Liver (tissue), 9 donors: ENCODE data around the gene MYOD1. TPM values are rescaled to one million over a fixed set of nuclear protein-coding genes. Genes with fewer than 3 reads are reported as not detected.

Experiments
- DNase-seq: peaks from one replicate; pipeline ENCODE4 v3.0.0-alpha.2; 2017; ENCODE audit warnings: low spot score
- H3K27ac ChIP-seq, 2 donors: one replicate each; pipeline ENCODE4 v1.7.0; 2013; ENCODE audit warnings: inconsistent platforms in 2 of 2, low read length in 2 of 2, control low read depth in 1 of 2, low read depth in 1 of 2, mild to moderate bottlenecking in 1 of 2
- H3K27me3 ChIP-seq, 4 donors: one replicate each; pipeline versions ENCODE4 v1.6.1 to v1.7.0; 2013; ENCODE audit warnings: low read length in 3 of 4, inconsistent platforms in 1 of 4, mild to moderate bottlenecking in 1 of 4, moderate library complexity in 1 of 4; ENCODE audit not compliant: control insufficient read depth in 4 of 4, insufficient read depth in 4 of 4
- H3K36me3 ChIP-seq, 4 donors: one replicate each; pipeline versions ENCODE4 v1.6.1 to v1.7.0; 2013; ENCODE audit warnings: low read length in 3 of 4, mild to moderate bottlenecking in 3 of 4, low read depth in 1 of 4, moderate library complexity in 1 of 4; ENCODE audit not compliant: control insufficient read depth in 4 of 4, insufficient read depth in 3 of 4
- H3K4me1 ChIP-seq, 4 donors: one replicate each; pipeline versions ENCODE4 v1.6.1 to v1.7.0; 2013; ENCODE audit warnings: low read length in 3 of 4, mild to moderate bottlenecking in 3 of 4, moderate library complexity in 1 of 4; ENCODE audit not compliant: control insufficient read depth in 4 of 4, insufficient read depth in 4 of 4
- H3K4me3 ChIP-seq, 3 donors: one replicate each; pipeline versions ENCODE4 v1.6.1 to v1.7.0; 2013; ENCODE audit warnings: low read length in 3 of 3, control low read depth in 1 of 3, low read depth in 1 of 3, mild to moderate bottlenecking in 1 of 3
- H3K9ac ChIP-seq, 2 donors: one replicate each; pipeline ENCODE4 v1.7.0; 2013; ENCODE audit warnings: low read length in 2 of 2, mild to moderate bottlenecking in 2 of 2, moderate library complexity in 2 of 2, control low read depth in 1 of 2, low read depth in 1 of 2
- H3K9me3 ChIP-seq, 4 donors: one replicate each; pipeline versions ENCODE4 v1.6.1 to v1.7.0; 2013; ENCODE audit warnings: low read length in 3 of 4; ENCODE audit not compliant: control insufficient read depth in 4 of 4
- CTCF ChIP-seq: fragments of 150-350 bp; IDR thresholded peaks from 2 replicates; pipeline ENCODE4 v1.5.1; 2017; ENCODE audit warnings: improper control_type of control experiment, low read depth, low read length; ENCODE audit not compliant: missing input control
- EGR1 ChIP-seq, 2 donors: IDR thresholded peaks; 2 replicates each; pipeline ENCODE4 v1.6.1; 2016 to 2018; ENCODE audit warnings: antibody characterized with exemption in 2 of 2, low read depth in 2 of 2
- FOXA1 ChIP-seq: IDR thresholded peaks from 2 replicates; pipeline ENCODE4 v1.6.1; 2016; ENCODE audit warnings: antibody characterized with exemption
- FOXA2 ChIP-seq: IDR thresholded peaks from 2 replicates; pipeline ENCODE4 v1.6.1; 2016; ENCODE audit warnings: antibody characterized with exemption
- HNF4A ChIP-seq, 2 donors: conservative IDR thresholded peaks; 2 replicates each; pipeline ENCODE4 v1.6.1; 2016; ENCODE audit warnings: antibody characterized with exemption in 2 of 2, mild to moderate bottlenecking in 2 of 2
- HNF4G ChIP-seq: IDR thresholded peaks from 2 replicates; pipeline ENCODE4 v1.6.1; 2016; ENCODE audit warnings: antibody characterized with exemption
- JUND ChIP-seq, 2 donors: IDR thresholded peaks; 2 replicates each; pipeline ENCODE4 v1.6.1; 2016; ENCODE audit warnings: antibody characterized with exemption in 2 of 2
- MAX ChIP-seq: IDR thresholded peaks from 2 replicates; pipeline ENCODE4 v1.6.1; 2016; ENCODE audit warnings: antibody characterized with exemption
- NR2F2 ChIP-seq: IDR thresholded peaks from 2 replicates; pipeline ENCODE4 v1.6.1; 2016; ENCODE audit warnings: antibody characterized with exemption
- RAD21 ChIP-seq, 2 donors: IDR thresholded peaks; 2 replicates each; pipeline ENCODE4 v1.6.1; 2016; ENCODE audit warnings: antibody characterized with exemption in 2 of 2, mild to moderate bottlenecking in 2 of 2
- REST ChIP-seq: IDR thresholded peaks from 2 replicates; pipeline ENCODE4 v1.6.1; 2016; ENCODE audit warnings: antibody characterized with exemption, mild to moderate bottlenecking
- RXRA ChIP-seq, 2 donors: IDR thresholded peaks; 2 replicates each; pipeline ENCODE4 v1.6.1; 2017 to 2018; ENCODE audit warnings: antibody characterized with exemption in 2 of 2, mild to moderate bottlenecking in 1 of 2
- SP1 ChIP-seq: IDR thresholded peaks from 2 replicates; pipeline ENCODE4 v1.6.1; 2018; ENCODE audit warnings: antibody characterized with exemption, mild to moderate bottlenecking
- TAF1 ChIP-seq: conservative IDR thresholded peaks from 2 replicates; pipeline ENCODE4 v1.6.1; 2016; ENCODE audit warnings: antibody characterized with exemption, mild to moderate bottlenecking
- ZBTB33 ChIP-seq: IDR thresholded peaks from 2 replicates; pipeline ENCODE4 v1.6.1; 2016; ENCODE audit warnings: antibody characterized with exemption
- WGBS: extraction: QIAGEN DNeasy Blood & Tissue Kit; methylation state at CpG from one replicate; pipeline ENCODE4 v1.1.7; 2013; 5-methylcytosine and 5-hydroxymethylcytosine counted together
- polyA plus RNA-seq, 2 donors: library from polyadenylated mRNA; stranded (reverse) in 1 of 2; unstranded in 1 of 2; fragments of 200-250 nt in 1 of 2; fragments of >200 nt in 1 of 2; fragmentation: Nextera tagmentation in 1 of 2; extraction: Ambion mirVana in 1 of 2; gene quantifications; one replicate each; pipeline versions ENCODE4 v1.2.1 to v1.2.3, GENCODE V29; 2013 to 2015
- total RNA-seq, 2 donors: library from RNA; depleted of rRNA; stranded (reverse); fragments of >200 nt; gene quantifications; one replicate each; pipeline ENCODE4 v1.2.3, GENCODE V29; 2014
- donor health status: healthy.
- donor health status: healthy.
- donor health status: healthy.
- donor health status: healthy.
- donor health status: healthy.

MYOD1 gene
- total and polyA plus RNA-seq, 4 donors = not detected

GRCh38 chr11:17736930-17737817, 17.8 kb downstream of the MYOD1 start:
- H3K27ac ChIP-seq = no peak overlapping the region
- DNase-seq = no peak
- no peaks in the 10 kb centered on the region for H3K36me3 ChIP-seq
- no peak overlapping the region for H3K4me3 ChIP-seq
- no peaks in the 10 kb centered on the region for H3K9me3 ChIP-seq
- TF ChIP-seq HNF4G = no peak
- TF ChIP-seq MAX = no peak
- no peak for TF ChIP-seq HNF4A (conservative IDR thresholded peaks at IDR 0.05)
- peaks cover 0 to 7% (median 0%) of the 10 kb centered on the region in 4 donors for H3K27me3 ChIP-seq
- no peak overlapping the region for H3K9ac ChIP-seq
- WGBS = 66% methylated on average over 15 of the region's 15 CpGs
- peaks cover 8 to 15% (median 11%) of the 10 kb centered on the region in 4 donors for H3K4me1 ChIP-seq

- H3K27me3 ChIP-seq = peaks cover 0 to 7% (median 0%) of the 10 kb centered on the region in 4 donors
- no peak for TF ChIP-seq EGR1 (IDR thresholded peaks at IDR 0.05; ENCODE audit: low read depth in 2 of 2)
- TF ChIP-seq RXRA (IDR thresholded peaks at IDR 0.05) = no peak
- no peak for TF ChIP-seq NR2F2
- TF ChIP-seq ZBTB33 = no peak
- no peak for TF ChIP-seq FOXA2
- no peak for TF ChIP-seq CTCF
- TF ChIP-seq HNF4G = no peak
- no peak for TF ChIP-seq MAX
- no peak for TF ChIP-seq JUND (IDR thresholded peaks at IDR 0.05)
- no peak for TF ChIP-seq TAF1
- TF ChIP-seq REST = no peak
- TF ChIP-seq FOXA1 = no peak
- no peak for TF ChIP-seq HNF4A (conservative IDR thresholded peaks at IDR 0.05)
- TF ChIP-seq SP1 = no peak
- TF ChIP-seq RAD21 (IDR thresholded peaks at IDR 0.05) = no peak
Observed at GRCh38 chr11:17738151-17738973, 19.0 kb downstream of the MYOD1 start.

More at GRCh38 chr11:17738151-17738973, 19.0 kb downstream of the MYOD1 start:
- Histone ChIP-seq H3K9me3 (no peaks in the 10 kb centered on the region), H3K4me1 (peaks cover 8 to 15% (median 11%) of the 10 kb centered on the region in 4 donors), H3K36me3 (no peaks in the 10 kb centered on the region), H3K4me3 (no peak overlapping the region), H3K27ac (no peak overlapping the region), H3K9ac (no peak overlapping the region)
- DNase-seq = no peak
- 66% methylated on average over 10 of the region's 10 CpGs for WGBS
